Endothelial cell of umbilical vein (primary cell): ENCODE results near the gene RABEP2.

Experiments used
- EZH2 ChIP-seq: IDR thresholded peaks from 2 replicates; pipeline ENCODE4 v1.6.1; 2012; ENCODE audit warnings: borderline replicate concordance, low read depth, mild to moderate bottlenecking, moderate library complexity, low read length, inconsistent platforms; ENCODE audit not compliant: severe bottlenecking
- GATA2 ChIP-seq: IDR thresholded peaks from 2 replicates; pipeline ENCODE4 v1.7.0; 2011; ENCODE audit warnings: low read depth, mild to moderate bottlenecking, moderate library complexity, mixed read lengths, low read length; ENCODE audit not compliant: insufficient read length, insufficient read depth
- JUN ChIP-seq: IDR thresholded peaks from 2 replicates; pipeline ENCODE4 v1.6.1; 2011; ENCODE audit warnings: borderline replicate concordance, low read depth; ENCODE audit not compliant: insufficient read length, insufficient read depth
- MYC ChIP-seq: IDR thresholded peaks from one replicate; pipeline ENCODE4 v1.6.1; 2011; ENCODE audit warnings: mild to moderate bottlenecking, low read depth, low read length
- POLR2A ChIP-seq: IDR thresholded peaks from 2 replicates; pipeline ENCODE4 v1.6.1; 2012; ENCODE audit warnings: low read depth, mild to moderate bottlenecking, control low read depth, low read length
- POLR2AphosphoS5 ChIP-seq: IDR thresholded peaks from 2 replicates; pipeline ENCODE4 v1.6.1; 2012; ENCODE audit warnings: low read depth, mild to moderate bottlenecking, control low read depth, low read length, moderate library complexity; ENCODE audit not compliant: insufficient read depth
- TF ChIP-seq, protein P1 (sequence below), 2 donors: IDR thresholded peaks; 1 replicate in 1 of 2; 2 replicates in 1 of 2; pipeline ENCODE4 v1.5.1; 2011; ENCODE audit warnings: low read length in 2 of 2, mild to moderate bottlenecking in 2 of 2, moderate library complexity in 2 of 2, control low read depth in 1 of 2, inconsistent platforms in 1 of 2, low read depth in 1 of 2; ENCODE audit not compliant: insufficient read depth in 1 of 2; ENCODE audit errors: extremely low read depth in 1 of 2
- TF ChIP-seq, protein P2 (sequence below): IDR thresholded peaks from 2 replicates; pipeline ENCODE4 v1.6.1; 2011; ENCODE audit not compliant: insufficient read depth, insufficient read length

DNA sequence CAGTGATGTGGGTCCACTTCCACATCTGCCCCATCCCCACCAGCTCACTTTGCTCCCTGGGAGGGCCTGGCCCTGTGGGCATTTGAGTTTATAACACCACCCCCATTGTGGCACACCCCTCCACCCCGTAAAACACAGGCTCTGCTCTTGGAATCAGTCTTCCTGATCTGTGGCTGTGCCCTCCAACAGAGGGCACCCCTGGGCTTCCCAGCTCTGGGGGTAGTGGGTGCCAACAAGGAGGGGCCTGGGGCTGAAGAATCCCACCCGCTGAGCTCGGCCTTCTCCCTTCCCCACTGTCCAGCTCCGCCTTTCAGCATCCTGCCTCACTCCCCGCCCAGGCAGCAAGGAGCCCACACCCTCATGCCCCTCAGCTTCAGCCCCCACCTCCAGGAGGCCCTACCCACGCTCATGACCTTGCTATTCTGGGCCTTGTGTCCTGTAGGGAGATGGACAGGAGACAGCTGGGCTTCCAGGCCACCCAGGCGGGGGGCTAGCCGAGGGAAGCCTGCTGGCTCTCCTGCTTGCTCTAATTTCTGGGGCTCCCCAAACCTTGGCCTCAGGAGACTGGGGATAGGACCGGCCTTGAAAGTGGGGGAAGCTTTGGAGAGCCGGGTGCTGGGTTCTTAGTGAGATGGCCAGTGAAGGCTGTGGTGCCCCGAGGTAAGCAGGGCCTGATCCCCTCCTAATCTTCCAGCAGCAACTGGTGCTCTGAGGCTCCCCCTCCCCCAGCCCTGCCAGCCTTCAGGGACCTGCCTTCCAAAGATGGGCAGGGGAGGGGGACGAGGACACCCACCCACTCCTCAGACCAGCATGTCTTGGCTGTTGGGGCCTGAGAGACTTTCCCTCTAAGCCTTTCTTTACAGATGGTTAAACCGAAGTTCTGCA is 49.7 kb downstream of the RABEP2 start:
- TF ChIP-seq, protein P1, sequence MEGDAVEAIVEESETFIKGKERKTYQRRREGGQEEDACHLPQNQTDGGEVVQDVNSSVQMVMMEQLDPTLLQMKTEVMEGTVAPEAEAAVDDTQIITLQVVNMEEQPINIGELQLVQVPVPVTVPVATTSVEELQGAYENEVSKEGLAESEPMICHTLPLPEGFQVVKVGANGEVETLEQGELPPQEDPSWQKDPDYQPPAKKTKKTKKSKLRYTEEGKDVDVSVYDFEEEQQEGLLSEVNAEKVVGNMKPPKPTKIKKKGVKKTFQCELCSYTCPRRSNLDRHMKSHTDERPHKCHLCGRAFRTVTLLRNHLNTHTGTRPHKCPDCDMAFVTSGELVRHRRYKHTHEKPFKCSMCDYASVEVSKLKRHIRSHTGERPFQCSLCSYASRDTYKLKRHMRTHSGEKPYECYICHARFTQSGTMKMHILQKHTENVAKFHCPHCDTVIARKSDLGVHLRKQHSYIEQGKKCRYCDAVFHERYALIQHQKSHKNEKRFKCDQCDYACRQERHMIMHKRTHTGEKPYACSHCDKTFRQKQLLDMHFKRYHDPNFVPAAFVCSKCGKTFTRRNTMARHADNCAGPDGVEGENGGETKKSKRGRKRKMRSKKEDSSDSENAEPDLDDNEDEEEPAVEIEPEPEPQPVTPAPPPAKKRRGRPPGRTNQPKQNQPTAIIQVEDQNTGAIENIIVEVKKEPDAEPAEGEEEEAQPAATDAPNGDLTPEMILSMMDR (IDR thresholded peaks at IDR 0.05; ENCODE audit: extremely low read depth in 1 of 2, insufficient read depth in 1 of 2, low read depth in 1 of 2, low read length in 2 of 2): no peak
- no peak for TF ChIP-seq POLR2A
- TF ChIP-seq EZH2: no peak
- TF ChIP-seq, protein P2, sequence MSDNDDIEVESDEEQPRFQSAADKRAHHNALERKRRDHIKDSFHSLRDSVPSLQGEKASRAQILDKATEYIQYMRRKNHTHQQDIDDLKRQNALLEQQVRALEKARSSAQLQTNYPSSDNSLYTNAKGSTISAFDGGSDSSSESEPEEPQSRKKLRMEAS: no peak
- TF ChIP-seq POLR2AphosphoS5: no peak
- TF ChIP-seq JUN: no peak
- TF ChIP-seq MYC: no peak
- TF ChIP-seq GATA2: no peak
